H1 (cell line): Measurements from ENCODE around the gene MOV10L1. TPM values are rescaled to one million over a fixed set of nuclear protein-coding genes. Genes with fewer than 3 reads are reported as not detected.

Experiments
- CHD7 ChIP-seq: fragments of 300-600 bp; sonication (generic); IDR thresholded peaks from 2 replicates; pipeline ENCODE4 v1.7.1; 2012; ENCODE audit warnings: low read length, moderate library complexity, mild to moderate bottlenecking, inconsistent platforms; ENCODE audit not compliant: insufficient replicate concordance
- SIN3A ChIP-seq, 2 experiments: IDR thresholded peaks in 1 of 2; conservative IDR thresholded peaks in 1 of 2; 2 replicates each; pipeline ENCODE4 v1.6.1; 2011 to 2012; ENCODE audit warnings: low read length in 2 of 2, improper control_type of control experiment in 1 of 2, low read depth in 1 of 2, mild to moderate bottlenecking in 1 of 2
- SP1 ChIP-seq: IDR thresholded peaks from 2 replicates; pipeline ENCODE4 v1.6.1; 2011; ENCODE audit warnings: low read depth, low read length
- SP4 ChIP-seq: IDR thresholded peaks from 2 replicates; pipeline ENCODE4 v1.6.1; 2012; ENCODE audit warnings: low read length, inconsistent platforms
- polyA plus RNA-seq, 7 experiments: library from polyadenylated mRNA; depleted of rRNA in 3 of 7; stranded (reverse) in 5 of 7; unstranded in 2 of 7; fragments of >200 nt in 5 of 7; fragments of 200-250 nt in 2 of 7; gene quantifications; 1 replicate in 5 of 7; 2 replicates in 1 of 7; 4 replicates in 1 of 7; pipeline versions ENCODE4 v1.2.1 to v1.2.3, GENCODE V29; 2011 to 2013; ENCODE audit warnings: missing spikeins in 2 of 7, mixed read lengths in 2 of 7
- total RNA-seq: library from RNA; stranded (reverse); fragmentation: NEBNext Ultra II Directional; extraction: Animal tissue kit (Norgen Biotek cat#: 25700); gene quantifications from 2 replicates; pipeline ENCODE4 v1.2.1, GENCODE V29; 2021

Gene MOV10L1
- total and polyA plus RNA-seq, 2 of the 8 experiments (the other 6 are each of a cell fraction or from before 2014, with no cell fraction given) = 0.32 TPM; not detected in 1

GRCh38 chr22:50178471-50178864, 88.7 kb downstream of the MOV10L1 start (continued):
- TF ChIP-seq CHD7 (no peak), SP1 (no peak), SIN3A (conservative IDR thresholded peaks at IDR 0.05 in 1 of 2, IDR thresholded peaks at IDR 0.05 in 1 of 2; ENCODE audit: low read depth in 1 of 2, low read length in 2 of 2) (no peak), SP4 (no peak)
